OCI-LY1 (cell line): ENCODE results near the gene TAS2R1.

Experiments used
- H2AFZ ChIP-seq: fragments of 200-600 bp; sonication (generic), shearing (Covaris generic); 2 replicates; pipeline ENCODE4 v1.6.0; 2014; ENCODE audit warnings: antibody characterized with exemption, mild to moderate bottlenecking, low read length
- H3F3A ChIP-seq: fragments of 200-600 bp; sonication (generic), shearing (Covaris generic); 2 replicates; pipeline ENCODE4 v1.6.0; 2014; ENCODE audit warnings: mild to moderate bottlenecking, antibody characterized with exemption, low read length, moderate library complexity; ENCODE audit not compliant: insufficient read depth
- H3K27ac ChIP-seq: fragments of 200-600 bp; sonication (generic); 2 replicates; pipeline ENCODE4 v1.5.1; 2014; ENCODE audit warnings: low read length, mixed run types, mild to moderate bottlenecking, low read depth; ENCODE audit not compliant: poor library complexity, severe bottlenecking
- H3K27me3 ChIP-seq: fragments of 200-600 bp; sonication (generic); 2 replicates; pipeline ENCODE4 v1.6.0; 2014; ENCODE audit warnings: antibody characterized with exemption, mild to moderate bottlenecking, low read length, moderate library complexity; ENCODE audit not compliant: insufficient read depth
- H3K36me3 ChIP-seq: fragments of 200-600 bp; sonication (generic); 2 replicates; pipeline ENCODE4 v1.6.1; 2014; ENCODE audit warnings: mild to moderate bottlenecking, antibody characterized with exemption, low read length, moderate library complexity, mixed read lengths; ENCODE audit not compliant: insufficient read depth
- H3K4me1 ChIP-seq: fragments of 200-600 bp; sonication (generic); 2 replicates; pipeline ENCODE4 v1.5.1; 2014; ENCODE audit warnings: mild to moderate bottlenecking, low read length, moderate library complexity; ENCODE audit not compliant: insufficient read depth, severe bottlenecking
- H3K4me2 ChIP-seq: fragments of 200-600 bp; sonication (generic), shearing (Covaris generic); 2 replicates; pipeline ENCODE4 v1.6.1; 2014; ENCODE audit warnings: low read length
- H3K4me3 ChIP-seq: fragments of 200-600 bp; sonication (generic); 2 replicates; pipeline ENCODE4 v1.5.1; 2014; ENCODE audit warnings: low read length, low read depth, mild to moderate bottlenecking, mixed read lengths; ENCODE audit not compliant: poor library complexity, severe bottlenecking
- H3K79me2 ChIP-seq: fragments of 200-600 bp; shearing (Covaris generic); 2 replicates; pipeline ENCODE4 v1.6.1; 2016; ENCODE audit warnings: mixed run types, low read length, mixed read lengths; ENCODE audit not compliant: insufficient read depth
- H3K9ac ChIP-seq: fragments of 200-600 bp; sonication (generic), shearing (Covaris generic); 2 replicates; pipeline ENCODE4 v1.6.1; 2014; ENCODE audit warnings: mild to moderate bottlenecking, low read length, mixed read lengths
- H3K9me2 ChIP-seq: fragments of 200-600 bp; sonication (generic), shearing (Covaris generic); 2 replicates; pipeline ENCODE4 v1.6.1; 2014; ENCODE audit warnings: low read depth, mild to moderate bottlenecking, low read length, mixed read lengths
- H3K9me3 ChIP-seq: fragments of 200-600 bp; shearing (Covaris generic); 2 replicates; pipeline ENCODE4 v1.6.1; 2014; ENCODE audit warnings: low read length, mixed read lengths
- H4K20me1 ChIP-seq: fragments of 200-600 bp; sonication (generic), shearing (Covaris generic); 2 replicates; pipeline ENCODE4 v1.6.0; 2016; ENCODE audit warnings: mild to moderate bottlenecking, low read length; ENCODE audit not compliant: insufficient read depth
- EZH2 ChIP-seq: fragments of 200-600 bp; sonication (generic), shearing (Covaris generic); IDR thresholded peaks from 2 replicates; pipeline ENCODE4 v1.8.0; 2017; ENCODE audit warnings: borderline replicate concordance, mixed run types, mild to moderate bottlenecking, antibody characterized with exemption, low read length, moderate library complexity, mixed read lengths
- TF ChIP-seq, protein P1 (sequence below): fragments of 200-600 bp; sonication (generic), shearing (Covaris generic); IDR thresholded peaks from 2 replicates; pipeline ENCODE4 v1.5.1; 2017; ENCODE audit warnings: mild to moderate bottlenecking, antibody characterized with exemption, low read length, moderate library complexity, mixed read lengths

Gene TAS2R1

DNA sequence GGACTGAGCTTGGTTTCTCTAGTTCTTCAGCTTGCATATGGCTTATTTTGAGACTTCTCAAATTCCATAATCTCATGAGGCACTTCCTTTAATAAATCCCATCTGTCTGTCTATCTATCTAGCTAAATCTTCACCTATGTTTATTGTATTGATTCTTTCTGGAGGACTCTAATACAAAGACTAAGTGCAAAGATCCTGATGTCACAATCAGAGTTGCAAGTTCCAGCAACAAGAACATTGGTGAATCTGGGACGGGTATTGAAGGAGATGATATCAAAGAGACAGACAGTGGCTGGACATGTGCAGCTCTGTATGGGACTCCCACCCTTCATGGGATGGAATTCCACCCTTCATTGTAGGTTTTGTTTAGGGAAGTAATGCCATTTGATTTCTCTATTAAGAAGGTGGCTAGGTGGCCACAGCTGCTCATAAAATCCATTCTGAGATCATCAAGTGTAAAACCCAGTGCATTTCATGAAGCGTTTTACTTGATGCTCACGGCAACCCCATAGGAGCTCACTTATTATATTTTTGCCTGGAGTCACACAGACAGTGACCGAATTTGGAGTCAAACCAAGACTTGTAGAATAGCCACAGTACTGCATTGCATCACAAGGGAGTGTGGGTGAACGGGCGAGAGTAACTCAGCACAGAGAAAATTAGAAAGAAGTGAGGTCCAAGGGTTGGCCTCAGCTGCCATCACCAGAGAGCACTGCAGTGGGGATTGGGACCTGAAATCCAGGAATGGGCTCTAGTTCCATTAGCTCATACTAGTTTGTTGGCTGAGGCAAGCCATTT is 24.9 kb downstream of the TAS2R1 start:
- Histone ChIP-seq H3K36me3 (no peaks in the 10 kb centered on the region), H3F3A (no peaks in the 10 kb centered on the region), H3K27ac (no peak overlapping the region), H3K4me2 (no peak overlapping the region), H3K9ac (no peak overlapping the region), H3K4me1 (no peaks in the 10 kb centered on the region), H3K4me3 (no peak overlapping the region), H3K79me2 (no peaks in the 10 kb centered on the region), H3K9me3 (no peaks in the 10 kb centered on the region), H3K9me2 (no peaks in the 10 kb centered on the region), H3K27me3 (no peaks in the 10 kb centered on the region), H4K20me1 (no peaks in the 10 kb centered on the region), H2AFZ (no peak overlapping the region)
- TF ChIP-seq, protein P1, sequence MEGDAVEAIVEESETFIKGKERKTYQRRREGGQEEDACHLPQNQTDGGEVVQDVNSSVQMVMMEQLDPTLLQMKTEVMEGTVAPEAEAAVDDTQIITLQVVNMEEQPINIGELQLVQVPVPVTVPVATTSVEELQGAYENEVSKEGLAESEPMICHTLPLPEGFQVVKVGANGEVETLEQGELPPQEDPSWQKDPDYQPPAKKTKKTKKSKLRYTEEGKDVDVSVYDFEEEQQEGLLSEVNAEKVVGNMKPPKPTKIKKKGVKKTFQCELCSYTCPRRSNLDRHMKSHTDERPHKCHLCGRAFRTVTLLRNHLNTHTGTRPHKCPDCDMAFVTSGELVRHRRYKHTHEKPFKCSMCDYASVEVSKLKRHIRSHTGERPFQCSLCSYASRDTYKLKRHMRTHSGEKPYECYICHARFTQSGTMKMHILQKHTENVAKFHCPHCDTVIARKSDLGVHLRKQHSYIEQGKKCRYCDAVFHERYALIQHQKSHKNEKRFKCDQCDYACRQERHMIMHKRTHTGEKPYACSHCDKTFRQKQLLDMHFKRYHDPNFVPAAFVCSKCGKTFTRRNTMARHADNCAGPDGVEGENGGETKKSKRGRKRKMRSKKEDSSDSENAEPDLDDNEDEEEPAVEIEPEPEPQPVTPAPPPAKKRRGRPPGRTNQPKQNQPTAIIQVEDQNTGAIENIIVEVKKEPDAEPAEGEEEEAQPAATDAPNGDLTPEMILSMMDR = no peak
- no peak for TF ChIP-seq EZH2

DNA sequence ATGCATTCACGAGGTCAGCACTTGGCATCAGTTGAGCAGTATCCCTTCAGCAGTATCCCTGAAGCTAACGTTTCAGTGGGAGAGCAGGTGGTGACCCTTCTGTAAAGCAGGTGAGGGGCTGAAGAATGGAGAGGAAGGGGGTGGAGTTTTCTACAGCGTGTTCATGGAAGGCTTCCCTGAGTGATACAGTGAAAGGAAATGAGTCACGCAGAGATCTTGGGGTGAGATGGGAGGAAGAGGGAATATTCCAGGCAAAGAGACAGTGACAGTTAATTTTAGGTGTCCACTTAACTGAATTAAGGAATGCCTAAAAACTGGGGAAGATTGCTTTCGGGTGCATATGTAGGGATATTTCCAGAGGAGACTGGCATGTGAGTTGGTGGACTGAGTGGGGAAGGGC is 25.7 kb downstream of the TAS2R1 start:
- Histone ChIP-seq H3K27ac (no peak overlapping the region), H3K27me3 (no peaks in the 10 kb centered on the region), H3K79me2 (no peaks in the 10 kb centered on the region), H3K9ac (no peak overlapping the region), H2AFZ (no peak overlapping the region), H3K4me3 (no peak overlapping the region), H3K9me3 (no peaks in the 10 kb centered on the region), H3K9me2 (no peaks in the 10 kb centered on the region), H4K20me1 (no peaks in the 10 kb centered on the region), H3K36me3 (no peaks in the 10 kb centered on the region), H3K4me1 (no peaks in the 10 kb centered on the region), H3K4me2 (no peak overlapping the region), H3F3A (no peaks in the 10 kb centered on the region)
- no peak for TF ChIP-seq EZH2
- TF ChIP-seq, protein P1 = no peak

DNA sequence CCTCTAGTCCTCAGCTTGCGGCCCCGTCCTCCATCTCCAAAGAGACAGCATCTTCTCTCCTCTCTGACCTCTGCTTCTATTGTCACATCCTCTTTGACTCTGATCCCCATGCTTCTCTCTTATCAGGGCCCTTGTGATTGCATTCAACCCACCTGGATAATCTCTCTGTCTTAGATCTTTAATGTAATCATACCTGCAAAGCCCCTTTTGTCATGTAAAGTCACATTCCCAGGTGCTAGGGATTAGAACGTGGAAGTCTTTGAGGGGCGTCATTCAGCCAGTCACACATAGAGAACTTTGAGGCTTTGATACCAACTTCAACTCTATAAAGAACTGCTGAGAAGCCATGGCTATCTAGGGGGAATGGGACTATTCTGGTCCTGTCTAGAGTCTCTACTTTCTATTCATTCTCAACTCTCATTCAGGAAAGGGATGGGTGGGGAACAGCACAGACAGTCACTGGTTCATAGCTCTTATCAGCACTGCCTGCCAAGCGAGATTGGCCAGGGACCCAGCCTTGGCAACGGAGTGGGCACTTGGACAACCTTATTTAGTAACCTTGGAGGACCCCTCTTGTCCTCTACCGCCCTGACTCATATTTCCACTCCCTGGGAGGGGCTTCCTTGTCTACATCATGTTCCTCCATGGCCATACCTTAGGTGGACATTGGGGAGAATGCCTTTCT is 29.0 kb downstream of the TAS2R1 start:
- Histone ChIP-seq H3K27me3 (no peaks in the 10 kb centered on the region), H3F3A (no peaks in the 10 kb centered on the region), H4K20me1 (no peaks in the 10 kb centered on the region), H3K4me1 (no peaks in the 10 kb centered on the region), H3K4me3 (no peak overlapping the region), H3K9ac (no peak overlapping the region), H3K9me3 (no peaks in the 10 kb centered on the region), H3K9me2 (no peaks in the 10 kb centered on the region), H3K79me2 (no peaks in the 10 kb centered on the region), H3K36me3 (no peaks in the 10 kb centered on the region), H3K27ac (no peak overlapping the region), H3K4me2 (no peak overlapping the region), H2AFZ (no peak overlapping the region)
- TF ChIP-seq EZH2 = no peak
- TF ChIP-seq, protein P1 = no peak
